ENCODE results near the gene NRN1.
"Not testable (repeated sequence)": the region's sequence is repeated elsewhere in the genome, so short reads cannot be mapped to it uniquely, and the experiment has no call there.

NRN1 gene

GRCh38 chr6:5979650-5980420 is 26.9 kb downstream of the NRN1 start:
- no peak for DNase-seq

- no peak for DNase-seq
Observed at GRCh38 chr6:5976811-5977210, 29.9 kb downstream of the NRN1 start.

- no peak for DNase-seq
Observed at GRCh38 chr6:5968817-5969734, 37.6 kb downstream of the NRN1 start.

- DNase-seq, result not testable (repeated sequence)
Observed at GRCh38 chr6:5968036-5968435, 38.7 kb downstream of the NRN1 start.

GRCh38 chr6:5967594-5967993 is 39.1 kb downstream of the NRN1 start:
- no peak for DNase-seq

- DNase-seq, result no peak
Observed at GRCh38 chr6:5962794-5963193, 43.9 kb downstream of the NRN1 start.

- DNase-seq, result no peak
Observed at GRCh38 chr6:5961836-5962235, 44.9 kb downstream of the NRN1 start.

- DNase-seq, result no peak
Observed at GRCh38 chr6:5960456-5960855, 46.3 kb downstream of the NRN1 start.

- DNase-seq, result no peak
Observed at GRCh38 chr6:5958921-5959320, 47.8 kb downstream of the NRN1 start.

GRCh38 chr6:5956939-5957338 is 49.8 kb downstream of the NRN1 start:
- DNase-seq, result no peak

- peak in 1 of 2 donors; percentile 30 for DNase-seq
Observed at GRCh38 chr6:5950361-5950785, 56.4 kb downstream of the NRN1 start.

Data from stimulated activated CD4-positive, alpha-beta T cell treated with anti-CD3 and anti-CD28 coated beads, Interleukin-2, amount 100 ng/mL, for 24 hours (primary cell).